GM19455 (cell line): ENCODE measurements around the gene NRIP1.

Source experiments
- ATAC-seq: cut with Tn5 transposase; IDR thresholded peaks from one replicate; pipeline ENCODE4 v1.9.1; 2021; ENCODE audit not compliant: unreplicated experiment

The NRIP1 gene

DNA sequence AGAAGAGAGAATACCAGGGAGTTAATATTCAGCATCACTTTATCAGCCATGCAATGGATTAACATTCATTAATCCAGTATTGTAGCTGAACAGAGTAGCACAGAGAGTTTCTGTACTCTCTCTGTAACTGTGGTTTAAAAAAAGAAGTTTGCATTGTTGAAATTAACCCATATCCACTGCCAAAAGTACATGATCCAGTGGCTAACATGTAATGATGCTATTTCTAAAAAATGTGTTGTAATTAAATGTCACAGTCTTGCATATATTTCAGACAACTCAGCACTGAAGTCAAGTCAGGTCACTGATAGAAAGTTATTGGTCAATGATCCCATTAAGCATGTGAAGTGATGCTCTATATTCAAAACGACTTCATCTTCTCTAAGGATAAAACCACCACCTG lies 141.3 kb downstream of the NRIP1 start:
- no peak for ATAC-seq

DNA sequence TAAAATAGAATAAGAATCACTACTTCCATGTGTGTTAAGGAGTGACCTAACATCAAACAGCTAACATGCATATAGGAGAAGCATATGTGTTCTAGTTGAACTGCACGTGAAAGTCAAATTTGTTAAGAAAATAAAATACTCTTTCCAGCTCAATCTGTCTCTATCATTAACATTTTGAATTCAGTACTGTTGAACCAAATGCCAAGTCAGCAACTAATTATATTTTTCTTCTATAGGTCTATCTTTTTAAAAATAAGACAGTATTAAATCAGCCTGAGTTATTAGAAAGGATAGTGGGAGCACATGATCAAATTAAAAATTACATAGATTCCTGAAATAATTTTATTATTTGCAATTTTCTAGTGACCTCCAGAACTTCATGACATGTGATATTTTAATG lies 141.8 kb downstream of the NRIP1 start:
- no peak for ATAC-seq

DNA sequence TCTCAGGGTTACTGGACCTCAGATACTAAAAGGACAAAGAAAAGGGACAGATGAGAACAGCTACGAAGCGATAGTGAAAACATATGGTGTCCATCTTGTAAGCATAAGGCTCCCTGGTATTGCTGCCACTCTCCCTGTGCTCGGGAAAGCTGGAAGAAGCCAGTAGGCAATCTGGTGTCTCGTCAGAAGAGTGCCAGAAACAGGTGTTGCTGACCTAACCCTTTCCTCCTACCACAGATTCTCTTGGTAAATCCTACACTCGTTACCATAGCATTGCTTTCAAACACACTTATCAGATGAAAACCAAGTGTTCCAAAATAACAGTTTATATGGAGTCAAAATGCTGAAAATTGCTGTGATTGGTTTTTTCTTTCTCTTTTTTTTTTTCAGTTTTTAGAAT lies 146.3 kb downstream of the NRIP1 start:
- ATAC-seq: no peak

DNA sequence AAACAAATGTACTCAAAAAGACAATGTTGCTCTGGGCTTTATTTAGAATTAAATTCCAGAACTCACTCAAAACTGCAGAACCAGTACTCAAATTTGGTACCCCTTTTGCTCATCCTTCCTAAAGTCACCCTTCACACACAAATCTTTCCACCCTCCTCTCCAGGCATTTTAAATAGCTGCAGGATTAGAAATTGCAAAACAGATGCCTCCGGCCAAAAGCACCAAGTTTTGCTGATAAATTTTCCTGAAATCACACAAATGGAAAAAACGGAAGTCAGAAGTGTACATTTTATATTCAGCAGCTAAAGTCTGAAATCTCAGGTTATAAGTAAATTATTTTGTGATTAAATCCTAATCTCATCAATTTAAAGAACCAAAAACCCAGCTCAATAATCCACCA lies 147.0 kb downstream of the NRIP1 start:
- no peak for ATAC-seq

DNA sequence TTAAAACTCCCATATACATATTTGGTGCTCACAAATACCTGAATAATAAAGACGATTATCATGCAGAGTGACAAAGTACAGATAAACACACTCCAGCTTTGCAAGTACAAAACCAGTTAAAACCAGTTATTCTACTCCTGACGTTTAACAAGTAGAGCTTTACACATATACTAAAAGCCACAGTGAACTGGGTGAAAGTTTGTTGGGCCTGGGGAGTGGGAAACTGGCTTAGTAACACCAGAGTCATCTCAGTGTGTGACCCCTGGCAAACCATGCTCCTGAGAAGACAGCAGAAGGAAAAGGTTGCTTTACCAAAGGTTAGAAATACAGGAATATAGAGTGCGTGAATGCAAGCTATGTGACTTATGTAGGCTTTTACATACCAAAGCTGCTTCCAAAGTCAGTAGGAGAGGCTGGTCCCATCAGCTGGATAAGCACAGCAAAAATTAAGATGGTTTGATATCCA lies 148.1 kb downstream of the NRIP1 start:
- ATAC-seq: no peak

DNA sequence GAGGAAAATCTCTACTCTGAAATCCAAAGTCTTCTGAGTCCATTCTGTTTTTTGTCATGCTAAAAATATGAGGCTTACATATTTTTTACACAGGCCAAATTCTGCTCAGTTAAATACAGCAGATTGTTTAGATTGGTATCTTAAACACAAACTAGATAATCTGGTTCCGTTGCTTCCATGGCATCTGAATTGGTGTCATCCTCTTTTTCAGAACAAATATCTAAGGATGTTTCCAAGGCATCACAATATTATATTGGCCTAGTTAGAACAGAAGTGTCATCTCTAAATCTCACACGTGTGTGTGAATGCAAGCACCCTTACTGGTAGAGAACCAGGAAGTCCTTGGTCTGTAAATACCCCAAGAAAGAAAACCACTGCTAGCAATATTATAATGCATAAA lies 151.2 kb downstream of the NRIP1 start:
- ATAC-seq: no peak

DNA sequence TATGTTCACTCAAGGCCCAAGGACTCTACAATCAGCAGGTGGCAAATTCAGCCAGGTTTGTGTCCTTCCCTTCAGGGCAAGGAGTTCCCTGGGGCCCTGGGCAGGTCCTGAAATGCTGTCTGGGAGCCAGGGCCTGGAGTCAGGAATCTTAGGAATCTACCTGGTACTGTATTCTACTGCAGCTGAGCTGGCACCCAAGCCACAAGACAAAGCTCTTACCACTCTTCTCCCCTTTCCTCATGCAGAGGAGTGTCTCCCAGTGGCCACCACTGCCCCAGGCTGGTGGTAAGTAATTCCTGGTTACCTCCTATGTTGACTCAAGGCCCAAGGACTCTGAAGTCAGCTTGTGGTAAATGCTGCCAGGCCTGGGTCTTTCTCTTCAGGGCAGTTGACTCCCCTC lies 153.4 kb downstream of the NRIP1 start:
- ATAC-seq: no peak
